Measurements from ENCODE around the gene CBX1. TPM values are rescaled to one million over a fixed set of nuclear protein-coding genes. Genes with fewer than 3 reads are reported as not detected.
A peak's percentile ranks its signal among the peaks of the same experiment; 100 is the strongest.

CBX1 gene
- total RNA-seq, 3 donors from 2014 or later: 27.5 to 45.3 (median 28.8) TPM

DNA sequence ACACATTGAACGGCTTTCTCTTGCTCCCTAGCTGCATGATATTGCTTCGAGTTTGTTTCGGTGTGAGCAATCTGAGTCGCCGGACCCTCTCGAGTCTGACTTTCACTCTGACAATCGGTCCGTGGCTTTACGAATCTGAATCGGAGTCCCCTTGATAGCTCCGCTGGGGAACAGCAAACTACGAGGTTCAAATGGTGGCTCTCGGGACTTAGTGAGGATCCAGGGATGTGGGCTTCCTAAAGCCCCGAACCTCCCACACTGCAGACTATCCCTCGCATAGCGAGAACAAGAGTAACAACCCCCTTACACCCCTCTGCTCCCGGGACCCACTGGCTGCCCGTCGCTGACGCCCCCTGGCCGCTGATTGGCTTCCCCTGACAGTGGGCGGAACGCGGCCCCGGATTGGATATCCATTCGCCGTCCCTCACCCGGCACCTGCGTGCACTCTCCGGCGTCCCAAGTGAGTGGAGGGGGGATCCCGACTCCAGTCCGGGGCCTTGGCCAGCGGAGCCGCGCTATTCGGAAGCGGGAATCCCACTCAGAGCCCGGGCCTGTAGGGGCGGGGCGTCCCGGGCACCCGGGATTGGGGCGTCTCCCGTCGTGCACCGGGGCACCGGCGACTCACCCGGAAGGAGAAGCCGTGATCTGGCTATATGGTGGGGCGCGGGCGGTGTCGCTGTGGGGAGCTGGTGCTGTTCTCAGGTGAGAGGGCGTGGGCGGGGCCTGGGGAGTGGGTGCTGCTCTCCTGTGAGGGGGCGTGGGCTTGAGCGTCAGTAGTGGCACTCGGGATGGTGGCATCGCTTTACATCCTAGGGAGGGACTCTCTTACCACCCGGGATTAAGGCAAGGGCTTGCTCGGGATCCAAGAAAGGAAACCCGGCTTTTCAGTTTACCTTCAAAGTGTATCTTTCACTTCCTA, 6.1 kb upstream of the CBX1 start, which contains the start of gene SNX11:
SNX11 (plus strand) TSS at position 630 of the 919 bp plus-strand sequence. CDS start 4,278 bp downstream, outside the sequence.
- Histone ChIP-seq H3K9me3 (peaks cover 3% of the 10 kb centered on the region), H3K36me3 (ENCODE audit: low read depth) (no peaks in the 10 kb centered on the region), H3K4me3 (peak within 1 kb of the TSS; percentile 59), H3K4me1 (ENCODE audit: low read depth) (peaks cover 9% of the 10 kb centered on the region)
- peak; percentile 97 for ATAC-seq
- intact Hi-C loops (cut with DNase I, micrococcal nuclease): no loop called here
- DNase-seq: peak; percentile 94 to 97 (median 95)
- TF ChIP-seq, protein P1, sequence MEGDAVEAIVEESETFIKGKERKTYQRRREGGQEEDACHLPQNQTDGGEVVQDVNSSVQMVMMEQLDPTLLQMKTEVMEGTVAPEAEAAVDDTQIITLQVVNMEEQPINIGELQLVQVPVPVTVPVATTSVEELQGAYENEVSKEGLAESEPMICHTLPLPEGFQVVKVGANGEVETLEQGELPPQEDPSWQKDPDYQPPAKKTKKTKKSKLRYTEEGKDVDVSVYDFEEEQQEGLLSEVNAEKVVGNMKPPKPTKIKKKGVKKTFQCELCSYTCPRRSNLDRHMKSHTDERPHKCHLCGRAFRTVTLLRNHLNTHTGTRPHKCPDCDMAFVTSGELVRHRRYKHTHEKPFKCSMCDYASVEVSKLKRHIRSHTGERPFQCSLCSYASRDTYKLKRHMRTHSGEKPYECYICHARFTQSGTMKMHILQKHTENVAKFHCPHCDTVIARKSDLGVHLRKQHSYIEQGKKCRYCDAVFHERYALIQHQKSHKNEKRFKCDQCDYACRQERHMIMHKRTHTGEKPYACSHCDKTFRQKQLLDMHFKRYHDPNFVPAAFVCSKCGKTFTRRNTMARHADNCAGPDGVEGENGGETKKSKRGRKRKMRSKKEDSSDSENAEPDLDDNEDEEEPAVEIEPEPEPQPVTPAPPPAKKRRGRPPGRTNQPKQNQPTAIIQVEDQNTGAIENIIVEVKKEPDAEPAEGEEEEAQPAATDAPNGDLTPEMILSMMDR (IDR thresholded peaks at IDR 0.05): no peak

GRCh38 chr17:48106802-48107136, 5.5 kb upstream of the CBX1 start:
- ATAC-seq (no peak), DNase-seq (no peak)
- intact Hi-C loops (cut with DNase I, micrococcal nuclease): no loop called here
- Histone ChIP-seq H3K9me3 (peaks cover 3% of the 10 kb centered on the region), H3K36me3 (ENCODE audit: low read depth) (no peaks in the 10 kb centered on the region), H3K4me3 (peak overlapping the region; percentile 59), H3K4me1 (ENCODE audit: low read depth) (peaks cover 14% of the 10 kb centered on the region)
- TF ChIP-seq, protein P1 (IDR thresholded peaks at IDR 0.05): no peak

- TF ChIP-seq, protein P1 (IDR thresholded peaks at IDR 0.05): no peak
- Histone ChIP-seq H3K36me3 (ENCODE audit: low read depth) (no peaks in the 10 kb centered on the region), H3K4me3 (no peak overlapping the region), H3K4me1 (ENCODE audit: low read depth) (peaks cover 22% of the 10 kb centered on the region), H3K9me3 (peaks cover 3% of the 10 kb centered on the region)
- DNase-seq (no peak), ATAC-seq (no peak)
- intact Hi-C loops (cut with DNase I, micrococcal nuclease): no loop called here
Measured at GRCh38 chr17:48104440-48104839, 3.2 kb upstream of the CBX1 start.

- peaks cover 3% of the 10 kb centered on the region for H3K9me3 ChIP-seq
- H3K4me3 ChIP-seq: no peak overlapping the region
- ATAC-seq: no peak
- intact Hi-C loops (cut with DNase I, micrococcal nuclease): no loop called here
- peaks cover 17% of the 10 kb centered on the region for H3K4me1 ChIP-seq (ENCODE audit: low read depth)
- H3K36me3 ChIP-seq (ENCODE audit: low read depth): no peaks in the 10 kb centered on the region
- TF ChIP-seq, protein P1 (IDR thresholded peaks at IDR 0.05): no peak
- no peak for DNase-seq
Measured at GRCh38 chr17:48102798-48103715, 1.8 kb upstream of the CBX1 start.

DNA sequence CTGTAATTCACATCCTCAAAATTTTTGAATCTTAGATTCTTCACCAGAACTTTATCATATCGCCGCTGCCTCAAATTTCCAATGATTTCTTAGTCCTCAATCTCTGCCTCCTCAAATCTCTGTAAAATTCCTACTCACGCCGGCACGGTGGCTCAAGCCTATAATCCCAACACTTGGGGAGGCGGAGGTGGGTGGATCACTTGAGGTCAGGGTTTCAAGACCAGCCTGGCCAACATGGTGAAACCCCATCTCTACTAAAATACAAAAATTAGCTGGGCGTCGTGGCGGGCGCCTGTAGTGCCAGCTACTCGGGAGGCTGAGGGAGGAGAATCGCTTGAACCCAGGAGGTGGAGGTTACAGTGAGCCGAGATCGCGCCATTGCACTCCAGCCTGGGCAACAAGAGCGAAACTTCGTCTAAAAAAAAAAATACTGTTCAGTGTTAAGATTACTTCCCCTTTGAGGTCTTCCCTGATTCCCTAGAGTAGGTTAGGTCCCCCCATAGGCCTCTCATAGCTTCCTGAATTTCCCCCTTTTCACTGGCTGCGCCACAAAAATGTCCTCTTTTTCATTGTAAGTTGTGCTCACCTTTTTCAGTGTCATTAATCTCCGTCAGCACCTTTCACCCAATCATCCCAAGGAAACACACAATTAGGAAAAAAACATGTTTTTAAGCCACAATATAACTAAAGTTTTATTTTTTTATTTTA, 919 bp upstream of the CBX1 start:
- DNase-seq: no peak
- TF ChIP-seq, protein P1 (IDR thresholded peaks at IDR 0.05): no peak
- Histone ChIP-seq H3K4me3 (no peak overlapping the region), H3K36me3 (ENCODE audit: low read depth) (no peaks in the 10 kb centered on the region), H3K4me1 (ENCODE audit: low read depth) (peaks cover 26% of the 10 kb centered on the region), H3K9me3 (peaks cover 3% of the 10 kb centered on the region)
- intact Hi-C loops (cut with DNase I, micrococcal nuclease): no loop called here
- no peak for ATAC-seq

All from mucosa of descending colon (tissue), 3 donors.